GM18499 (cell line): ENCODE data around the gene PTPRJ.
"Not testable (repeated sequence)": the region's sequence is repeated elsewhere in the genome, so short reads cannot be mapped to it uniquely, and the experiment has no call there.

Source experiments
- ATAC-seq: cut with Tn5 transposase; IDR thresholded peaks from one replicate; pipeline ENCODE4 v1.9.1; 2021; ENCODE audit warnings: moderate number of reproducible peaks; ENCODE audit not compliant: insufficient read depth, unreplicated experiment

Gene PTPRJ

DNA sequence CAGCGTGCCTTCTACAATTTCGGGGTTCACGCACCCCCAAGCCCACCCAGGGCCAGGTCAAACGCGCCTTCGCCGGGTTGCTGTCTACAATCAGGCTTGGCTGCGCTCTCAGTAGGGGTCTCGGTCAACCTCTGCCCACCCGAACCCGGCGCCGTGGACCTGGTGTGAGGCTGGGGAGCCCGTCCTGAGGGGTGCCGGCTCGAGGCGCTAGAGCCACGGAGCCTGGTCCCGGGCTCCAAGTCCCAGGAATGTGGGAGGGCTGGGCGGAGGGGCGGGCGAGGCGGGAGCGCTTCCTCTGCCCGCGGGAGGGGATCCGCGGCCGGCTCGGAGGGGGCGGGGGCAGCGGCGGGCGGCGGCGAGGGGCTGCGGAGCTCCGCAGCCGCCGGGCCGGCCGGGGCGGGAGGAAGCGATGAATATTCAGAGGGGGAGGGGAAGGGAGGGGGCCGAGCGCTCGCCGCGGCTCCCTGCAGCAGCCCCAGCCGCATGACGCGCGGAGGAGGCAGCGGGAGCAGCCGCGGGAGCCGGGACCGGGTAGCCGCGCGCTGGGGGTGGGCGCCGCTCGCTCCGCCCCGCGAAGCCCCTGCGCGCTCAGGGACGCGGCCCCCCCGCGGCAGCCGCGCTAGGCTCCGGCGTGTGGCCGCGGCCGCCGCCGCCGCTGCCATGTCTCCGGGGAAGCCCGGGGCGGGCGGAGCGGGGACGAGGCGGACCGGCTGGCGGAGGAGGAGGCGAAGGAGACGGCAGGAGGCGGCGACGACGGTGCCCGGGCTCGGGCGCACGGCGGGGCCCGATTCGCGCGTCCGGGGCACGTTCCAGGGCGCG lies at the start of gene PTPRJ:
Gene PTPRJ (plus strand): TSS at position 472 of the 819 bp plus-strand sequence. CDS start 354 bp downstream, outside the sequence.
- ATAC-seq: no peak

DNA sequence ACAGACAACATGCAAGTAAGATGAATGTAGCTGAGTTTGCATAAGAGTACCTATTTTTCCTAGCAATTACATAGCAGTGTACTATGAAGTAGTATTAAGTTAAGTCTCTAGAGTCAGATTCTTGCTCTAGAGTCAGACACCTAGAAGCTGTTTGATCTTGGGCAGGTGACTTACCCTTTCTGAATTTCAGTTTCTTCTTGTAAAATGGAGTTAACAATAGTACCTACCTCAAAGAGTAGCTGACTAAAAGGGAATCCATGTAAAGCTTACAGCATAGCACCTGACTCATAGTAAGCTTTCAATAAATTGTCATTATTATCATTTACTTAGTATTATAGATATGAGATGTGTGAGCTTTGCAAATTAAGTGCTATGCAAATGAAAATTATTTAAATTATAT lies 47.8 kb upstream of the PTPRJ start:
- no peak for ATAC-seq

GRCh38 chr11:47933797-47934196 lies 46.6 kb upstream of the PTPRJ start:
- not testable (repeated sequence) for ATAC-seq

DNA sequence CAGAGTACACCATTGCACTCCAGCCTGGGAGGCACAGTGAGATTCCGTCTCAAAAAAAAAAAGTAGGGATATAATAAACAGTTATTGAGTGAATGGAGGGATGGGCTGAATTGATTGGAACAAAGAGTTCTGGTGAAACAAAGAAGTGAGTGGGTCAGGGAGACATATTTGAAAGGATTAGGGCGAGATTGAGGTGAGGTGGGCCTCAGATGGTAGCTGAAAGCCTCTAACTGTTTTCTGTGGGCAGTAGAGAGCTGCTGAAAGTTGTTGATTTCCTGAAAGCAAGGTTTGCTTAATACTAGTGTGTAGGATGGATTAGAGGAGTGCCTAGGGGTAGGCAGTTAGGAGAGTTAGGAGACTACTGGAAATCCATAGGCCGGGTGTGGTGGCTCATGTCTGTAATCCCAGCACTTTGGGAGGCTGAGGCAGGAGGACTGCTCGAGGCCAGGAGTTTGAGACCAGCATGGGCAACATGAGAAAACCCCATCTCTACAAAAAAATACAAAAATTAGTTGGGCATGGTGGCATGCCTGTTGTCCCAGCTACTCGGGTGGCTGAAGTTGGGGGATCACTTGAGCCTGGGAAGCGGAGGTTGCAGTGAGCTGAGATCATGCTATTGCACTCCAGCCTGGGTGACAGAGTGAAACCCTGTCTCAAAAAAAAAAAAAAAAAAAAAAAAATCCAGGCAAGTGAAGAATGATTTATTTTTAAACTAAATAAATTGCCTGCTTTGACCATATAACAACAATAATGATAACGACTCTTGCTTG lies 41.4 kb upstream of the PTPRJ start:
- ATAC-seq: no peak

DNA sequence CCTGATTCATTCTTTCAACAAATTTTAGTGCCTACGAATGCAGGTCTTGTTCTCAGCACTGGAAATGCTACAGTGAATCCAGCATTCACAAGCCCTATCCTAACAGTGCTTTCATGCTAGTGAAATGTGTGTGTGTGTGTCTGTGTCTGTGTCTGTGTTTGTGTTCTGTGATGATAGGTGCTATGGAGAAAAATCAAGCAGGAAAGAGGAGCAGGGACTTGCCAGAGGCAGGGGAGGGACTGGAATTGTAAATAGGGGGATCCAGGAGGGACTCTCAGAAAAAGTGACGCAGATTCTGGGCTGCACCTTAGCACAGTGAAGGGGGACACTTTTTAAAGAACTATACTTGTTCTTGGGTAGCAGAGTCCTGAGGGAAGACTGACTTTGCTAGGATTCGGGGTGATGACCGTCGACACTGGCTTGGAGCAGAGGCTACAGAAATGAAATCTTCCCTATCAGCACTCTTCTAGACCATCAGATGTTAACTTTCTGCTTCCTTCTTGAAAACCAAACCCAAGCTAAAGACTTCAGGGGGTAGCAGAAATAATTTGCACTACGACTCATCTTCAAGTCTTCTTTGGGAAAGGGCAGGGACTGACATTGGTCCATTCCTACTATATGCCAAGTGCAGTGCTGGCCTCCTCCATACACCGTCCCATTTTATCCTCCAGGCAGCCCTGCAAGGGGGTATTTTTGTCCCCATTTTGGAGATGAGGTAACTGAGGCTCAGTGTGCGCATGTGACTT lies 39.3 kb upstream of the PTPRJ start:
- ATAC-seq: no peak

- ATAC-seq: no peak
These were observed 38.3 kb upstream of the PTPRJ start for GRCh38 chr11:47941907-47942558.

GRCh38 chr11:47943721-47944586 lies 36.4 kb upstream of the PTPRJ start:
- ATAC-seq: no peak

- no peak for ATAC-seq
These were observed 35.7 kb upstream of the PTPRJ start for GRCh38 chr11:47944632-47945031.

DNA sequence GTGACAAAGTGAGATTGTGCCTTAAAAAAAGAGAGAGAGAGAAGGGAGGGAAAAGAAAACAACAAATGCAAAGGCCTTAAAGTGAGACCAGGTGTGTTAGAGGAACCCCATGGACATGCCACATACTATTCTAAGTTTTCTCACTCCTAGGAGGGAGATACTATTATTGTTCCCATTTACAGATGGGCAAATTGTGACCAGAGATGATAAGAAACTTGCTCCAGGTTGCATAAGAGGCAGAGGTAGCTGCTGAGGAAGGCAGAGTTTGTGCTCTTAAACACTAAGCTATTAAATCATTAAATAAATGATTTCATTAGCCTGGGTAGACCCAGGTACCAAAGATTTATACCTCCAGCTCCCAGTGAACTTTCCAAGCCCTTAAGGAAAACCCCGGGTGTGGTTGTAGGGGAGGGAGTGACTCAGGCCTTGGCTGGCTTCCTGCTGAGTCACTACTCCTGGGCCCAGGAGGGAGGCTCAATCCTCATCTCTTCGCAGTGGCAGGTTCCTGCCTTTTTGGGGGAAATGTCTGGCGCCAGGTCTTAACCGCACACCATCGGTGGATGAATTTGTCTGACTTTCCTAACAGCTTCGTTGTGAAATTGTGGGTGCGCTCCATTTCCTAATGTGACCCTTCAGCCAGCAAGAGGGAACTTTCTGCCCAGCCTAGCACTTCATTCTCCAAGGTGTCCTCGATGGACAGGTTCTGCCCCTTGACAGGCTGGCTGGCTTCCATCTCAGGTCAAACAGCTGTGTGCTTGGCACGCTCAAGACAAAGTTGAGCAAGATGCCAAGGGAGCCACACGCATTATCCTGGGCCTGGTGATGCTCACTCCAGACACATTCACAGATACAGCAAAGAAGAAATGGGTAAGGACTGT lies 33.4 kb upstream of the PTPRJ start:
- ATAC-seq: no peak

DNA sequence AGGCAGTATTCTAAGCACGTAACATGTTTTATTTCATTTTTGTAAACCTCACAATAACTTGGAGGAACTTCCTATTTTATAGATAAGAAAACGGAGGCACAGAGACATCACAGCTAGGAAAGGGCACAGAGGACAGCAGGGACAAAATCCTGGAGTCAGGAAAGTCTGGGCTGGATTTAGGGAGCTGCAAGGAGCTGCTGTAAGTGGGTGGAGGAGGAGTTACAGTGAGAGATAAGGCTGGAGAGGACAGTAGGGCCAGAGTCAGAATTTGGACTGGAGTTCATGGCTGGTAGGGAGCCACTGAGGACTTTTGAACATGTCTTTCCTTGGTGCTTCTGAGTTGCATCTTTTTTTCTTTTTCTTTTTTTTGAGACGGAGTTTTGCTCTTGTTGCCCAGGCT lies 32.2 kb upstream of the PTPRJ start:
- ATAC-seq: no peak

DNA sequence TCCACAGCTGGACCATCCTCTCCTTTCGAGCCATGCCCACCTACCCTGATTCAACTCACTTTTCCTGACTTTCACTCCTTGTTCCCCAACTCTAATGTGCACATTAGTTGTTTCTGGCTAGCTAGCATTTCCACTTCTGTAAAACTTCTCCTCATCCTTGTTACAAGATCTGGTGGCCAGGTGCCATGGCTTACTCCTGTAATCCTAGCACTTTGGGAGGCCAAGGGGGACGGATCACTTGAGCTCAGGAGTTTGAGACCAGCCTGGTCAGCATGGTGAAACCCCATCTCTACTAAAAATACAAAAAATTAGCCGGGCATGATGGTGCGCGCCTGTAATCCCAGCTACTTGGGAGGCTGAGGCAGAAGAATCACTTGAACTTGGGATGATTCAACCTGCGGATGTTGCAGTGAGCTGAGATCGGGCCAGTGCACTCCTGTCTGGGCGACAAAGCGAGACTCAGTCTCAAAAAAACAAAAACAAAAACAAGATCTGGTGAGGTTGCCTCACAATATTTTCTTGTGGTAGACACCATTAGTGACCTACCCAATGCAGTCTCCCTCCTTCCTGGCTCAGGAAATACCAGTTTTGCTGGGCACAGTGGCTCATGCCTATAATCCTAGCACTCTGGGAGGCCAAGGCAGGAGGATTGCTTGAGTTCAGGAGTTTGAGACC lies 31.2 kb upstream of the PTPRJ start:
- not testable (repeated sequence) for ATAC-seq

- ATAC-seq: peak; percentile 39
These were observed 30.0 kb upstream of the PTPRJ start for GRCh38 chr11:47950396-47950795.

- ATAC-seq: not testable (repeated sequence)
These were observed 28.9 kb upstream of the PTPRJ start for GRCh38 chr11:47951504-47951903.

DNA sequence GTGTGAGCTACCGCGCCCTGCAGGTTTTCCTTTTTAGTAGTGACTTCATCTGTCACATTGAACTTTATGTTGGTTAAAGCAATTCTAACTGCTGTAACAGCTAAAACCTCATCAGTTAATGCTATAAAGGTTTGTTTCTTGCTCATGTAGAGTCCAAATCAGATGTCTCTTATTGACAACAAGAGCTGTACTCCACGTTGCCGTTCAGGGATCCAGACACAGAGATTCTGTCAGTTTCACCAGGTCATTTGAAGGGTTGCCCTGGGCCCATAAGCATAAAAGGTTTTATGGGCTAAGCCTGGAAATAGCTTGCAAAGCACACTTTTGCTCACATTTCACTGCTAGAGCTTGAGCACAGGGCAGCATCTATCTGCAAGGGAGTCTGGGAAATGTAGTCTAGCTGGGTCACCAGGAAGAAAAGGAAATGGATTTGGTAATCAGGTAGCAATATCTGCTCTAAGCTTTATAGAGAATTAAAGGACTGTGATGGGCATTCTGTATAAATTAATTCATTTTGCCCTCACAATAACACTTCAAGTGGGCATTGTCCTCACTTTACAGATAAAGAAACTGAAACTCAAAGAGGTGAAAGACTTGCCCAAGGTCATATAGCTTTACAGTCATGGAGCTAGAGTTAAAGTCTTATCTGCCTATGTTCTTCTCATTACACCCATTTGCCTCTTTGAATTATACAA lies 25.2 kb upstream of the PTPRJ start:
- ATAC-seq: no peak

DNA sequence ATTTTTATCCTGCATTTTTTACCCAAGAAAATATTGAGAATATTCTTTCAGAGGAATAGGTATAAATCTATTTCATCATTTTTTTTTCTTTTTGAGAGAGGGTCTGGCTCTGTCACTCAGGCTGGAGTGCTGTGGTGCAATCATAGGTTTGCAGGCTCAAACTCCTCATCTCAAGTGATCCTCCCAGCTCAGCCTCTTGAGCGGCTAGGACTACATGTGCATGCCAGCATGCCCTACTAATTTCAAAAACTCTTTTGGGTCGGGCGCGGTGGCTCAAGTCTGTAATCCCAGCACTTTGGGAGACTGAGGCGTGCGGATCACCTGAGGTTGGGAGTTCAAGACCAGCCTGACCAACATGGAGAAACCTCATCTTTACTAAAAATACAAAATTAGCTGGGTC lies 20.3 kb upstream of the PTPRJ start:
- ATAC-seq: no peak

- ATAC-seq: no peak
These were observed 19.0 kb upstream of the PTPRJ start for GRCh38 chr11:47961383-47961782.

- ATAC-seq: no peak
These were observed 15.8 kb upstream of the PTPRJ start for GRCh38 chr11:47964546-47964945.
